Left lung (tissue), 10 donors: Measurements from ENCODE around the gene CLDN9. TPM values are rescaled to one million over a fixed set of nuclear protein-coding genes. Genes with fewer than 3 reads are reported as not detected.

ENCODE experiments used
- ATAC-seq: fragments of 200-7000 bp; cut with Tn5 transposase; one replicate; pipeline ENCODE4 v1.9.1; 2020; ENCODE audit warnings: moderate library complexity
- DNase-seq, 4 donors: peaks; one replicate each; pipeline ENCODE4 v3.0.0-alpha.2; 2013 to 2020
- H3K27ac ChIP-seq, 2 donors: fragments of 200-600 bp; sonication (generic) in 1 of 2; one replicate each; pipeline versions ENCODE4 v1.5.0 to v1.8.0; 2020 to 2021
- H3K27me3 ChIP-seq, 2 donors: fragments of 200-600 bp; sonication (generic) in 1 of 2; one replicate each; pipeline versions ENCODE4 v1.5.0 to v1.8.0; 2020 to 2021
- H3K36me3 ChIP-seq, 2 donors: fragments of 200-600 bp; sonication (generic) in 1 of 2; one replicate each; pipeline versions ENCODE4 v1.5.0 to v1.8.0; 2020 to 2021
- H3K4me1 ChIP-seq, 2 donors: fragments of 200-600 bp; one replicate each; pipeline ENCODE4 v1.8.0; 2021
- H3K4me3 ChIP-seq, 2 donors: fragments of 200-600 bp; sonication (generic) in 1 of 2; one replicate each; pipeline versions ENCODE4 v1.5.0 to v1.8.0; 2020 to 2021; ENCODE audit warnings: mild to moderate bottlenecking in 1 of 2
- H3K9me3 ChIP-seq, 2 donors: fragments of 200-600 bp; sonication (generic) in 1 of 2; one replicate each; pipeline versions ENCODE4 v1.5.0 to v1.8.0; 2020 to 2021
- CTCF ChIP-seq, 2 donors: fragments of 200-600 bp; sonication (generic) in 1 of 2; IDR thresholded peaks; one replicate each; pipeline versions ENCODE4 v1.5.0 to v1.8.0; 2021; ENCODE audit warnings: antibody characterized with exemption in 2 of 2
- intact Hi-C, 2 donors: fragments of 100-400 bp; cut with DNase I; formaldehyde crosslinking; loops; one replicate each; pipeline versions ENCODE4 v1.11.2 to v1.14.2; 2022
- polyA plus RNA-seq, 6 donors: library from polyadenylated mRNA; unstranded; fragments of 120-200 nt; gene quantifications; one replicate each; pipeline ENCODE4 v1.2.1, GENCODE V29; 2013; ENCODE audit not compliant: insufficient read length in 6 of 6
- total RNA-seq, 2 donors: library from RNA; stranded (reverse); fragmentation: NEBNext Ultra II Directional; extraction: Animal tissue kit (Norgen Biotek cat#: 25700); gene quantifications; one replicate each; pipeline ENCODE4 v1.2.1, GENCODE V29; 2021
- donor health status: DM: no; HTN: yes; CAD: no.
- donor health status: DM: no; HTN: no; CAD: no.

The CLDN9 gene
- total and polyA plus RNA-seq, 8 donors = 0.85 to 6.5 (median 5.8) TPM

- Histone ChIP-seq H3K4me3 (peak overlapping the region; percentile 72 to 80), H3K9me3 (no peaks in the 10 kb centered on the region), H3K36me3 (peaks cover 0 to 7% of the 10 kb centered on the region in 2 donors), H3K27me3 (peaks cover 53 to 54% of the 10 kb centered on the region in 2 donors), H3K4me1 (peaks cover 19 to 74% of the 10 kb centered on the region in 2 donors), H3K27ac (no peak overlapping the region)
- no peak for TF ChIP-seq CTCF (IDR thresholded peaks at IDR 0.05)
- intact Hi-C loops = no loop called here
- no peak for ATAC-seq
- no peak for DNase-seq
Observed at GRCh38 chr16:2968368-2968737, 44.4 kb upstream of the CLDN9 start.

GRCh38 chr16:2968738-2969544 is 43.8 kb upstream of the CLDN9 start, which contains the start of gene PAQR4:
TSS of gene PAQR4 (plus strand) at chr16:2969348. CDS start at chr16:2969675, 327 bp downstream.
- peak; percentile 92 for ATAC-seq
- Histone ChIP-seq H3K36me3 (peaks cover 0 to 7% of the 10 kb centered on the region in 2 donors), H3K9me3 (no peaks in the 10 kb centered on the region), H3K4me3 (peak within 1 kb of the TSS; percentile 72 to 80), H3K4me1 (peaks cover 13 to 68% of the 10 kb centered on the region in 2 donors), H3K27ac (peak within 1 kb of the TSS; percentile 13 to 63), H3K27me3 (peaks cover 47 to 48% of the 10 kb centered on the region in 2 donors)
- no peak for TF ChIP-seq CTCF (IDR thresholded peaks at IDR 0.05)
- peak; percentile 86 to 98 (median 90) for DNase-seq
- intact Hi-C loops = no loop called here

- ATAC-seq (peak; percentile 70), DNase-seq (peak in 3 of 4 donors; percentile 52 to 93 (median 81))
- intact Hi-C loops = no loop called here
- TF ChIP-seq CTCF (IDR thresholded peaks at IDR 0.05) = peak; percentile 39 to 49
- Histone ChIP-seq H3K4me3 (peak overlapping the region; percentile 72 to 80), H3K4me1 (peaks cover 4 to 59% of the 10 kb centered on the region in 2 donors), H3K27me3 (peaks cover 38 to 39% of the 10 kb centered on the region in 2 donors), H3K36me3 (peaks cover 0 to 9% of the 10 kb centered on the region in 2 donors), H3K9me3 (no peaks in the 10 kb centered on the region), H3K27ac (peak overlapping the region; percentile 13 to 63)
Observed at GRCh38 chr16:2969545-2970521, 42.9 kb upstream of the CLDN9 start.

- Histone ChIP-seq H3K27ac (no peak overlapping the region), H3K36me3 (peaks cover 0 to 16% of the 10 kb centered on the region in 2 donors), H3K9me3 (no peaks in the 10 kb centered on the region), H3K4me3 (peak overlapping the region; percentile 72 to 80), H3K27me3 (peaks cover 31 to 32% of the 10 kb centered on the region in 2 donors), H3K4me1 (peaks cover 3 to 52% of the 10 kb centered on the region in 2 donors)
- intact Hi-C loops = no loop called here
- TF ChIP-seq CTCF (IDR thresholded peaks at IDR 0.05) = no peak
- ATAC-seq (no peak), DNase-seq (no peak)
Observed at GRCh38 chr16:2970563-2970962, 42.2 kb upstream of the CLDN9 start.
